ENCODE data around the gene GSE1. TPM values are rescaled to one million over a fixed set of nuclear protein-coding genes. Genes with fewer than 3 reads are reported as not detected.

GSE1 gene
- total and polyA plus RNA-seq, 9 of the 15 experiments (the other 6 are each of a cell fraction or from before 2014, with no cell fraction given), result 12.2 to 244 (median 57.9) TPM

GRCh38 chr16:85570735-85571562 is 42.2 kb upstream of the GSE1 start (continued):
- TF ChIP-seq ZNF639 (CRISPR knock-in tag; conservative IDR thresholded peaks at IDR 0.05 in 1 of 2, IDR thresholded peaks at IDR 0.05 in 1 of 2) (no peak; a peak in 1 of 4 replicates), ETS1 (conservative IDR thresholded peaks at IDR 0.05; ENCODE audit: control insufficient read depth, low read depth, low read length) (peak; percentile 80), POLR2H (tag; IDR thresholded peaks at IDR 0.05; ENCODE audit: low read depth) (no peak), ZNF436 (CRISPR knock-in tag; IDR thresholded peaks at IDR 0.05) (peak; percentile 99), RHOXF2B (CRISPR knock-in tag; conservative IDR thresholded peaks at IDR 0.05) (no peak), RBM39 (optimal IDR thresholded peaks at IDR 0.05; ENCODE audit: low read depth, low read length) (no peak), ZNF830 (CRISPR knock-in tag; IDR thresholded peaks at IDR 0.05) (no peak), RCOR1 (IDR thresholded peaks at IDR 0.05; ENCODE audit: borderline replicate concordance in 1 of 2, low read depth in 2 of 2, low read length in 2 of 2) (peak; percentile 82 to 96), ZNF668 (CRISPR knock-in tag; IDR thresholded peaks at IDR 0.05) (no peak), POLR3G (IDR thresholded peaks at IDR 0.05; ENCODE audit: extremely low read depth, insufficient read length, insufficient replicate concordance) (no peak), L3MBTL2 (IDR thresholded peaks at IDR 0.05) (peak; percentile 96), ZNF311 (CRISPR knock-in tag; IDR thresholded peaks at IDR 0.05) (peak; percentile 17; the same call in 1 of the 2 replicates), ZNF282 (CRISPR knock-in tag; IDR thresholded peaks at IDR 0.05) (no peak), JUNB (CRISPR knock-in tag; conservative IDR thresholded peaks at IDR 0.05) (no peak), PTBP1 (IDR thresholded peaks at IDR 0.05; ENCODE audit: low read depth, low read length) (peak; percentile 95), KLF13 (tag; IDR thresholded peaks at IDR 0.05; ENCODE audit: borderline replicate concordance, low read depth) (no peak; the same call in 1 of the 2 replicates), CREB1 (IDR thresholded peaks at IDR 0.05) (no peak; the same call in 1 of the 2 replicates), CREB1 (CRISPR knock-in tag; IDR thresholded peaks at IDR 0.05) (no peak; the same call in 1 of the 2 replicates), NEUROD1 (IDR thresholded peaks at IDR 0.05; ENCODE audit: borderline replicate concordance, low read depth, low read length, partially characterized antibody) (no peak), ZNF511 (CRISPR knock-in tag; IDR thresholded peaks at IDR 0.05) (no peak), CHCHD3 (CRISPR knock-in tag; IDR thresholded peaks at IDR 0.05) (no peak), DNMT1 (IDR thresholded peaks at IDR 0.05) (no peak)
